Lung (tissue), 12 donors: ENCODE results near the gene SNAPC1. TPM values are rescaled to one million over a fixed set of nuclear protein-coding genes. Genes with fewer than 3 reads are reported as not detected.

Experiments
- ATAC-seq: fragments of 200-7000 bp; cut with Tn5 transposase; one replicate; pipeline ENCODE4 v1.9.1; 2020; ENCODE audit warnings: moderate number of reproducible peaks; ENCODE audit not compliant: insufficient read depth, low FRiP score
- DNase-seq, 3 donors: peaks; one replicate each; pipeline ENCODE4 v3.0.0-alpha.2; 2013 to 2017
- H3K27ac ChIP-seq, 2 donors: one replicate each; pipeline ENCODE4 v1.5.1; 2013; ENCODE audit warnings: mild to moderate bottlenecking in 2 of 2, moderate library complexity in 2 of 2, control low read depth in 1 of 2, inconsistent platforms in 1 of 2, low read depth in 1 of 2, low read length in 1 of 2
- H3K27me3 ChIP-seq, 3 donors: one replicate each; pipeline ENCODE4 v1.5.1; 2013; ENCODE audit warnings: low read length in 2 of 3; ENCODE audit not compliant: control insufficient read depth in 3 of 3, insufficient read depth in 3 of 3
- H3K36me3 ChIP-seq, 4 donors: one replicate each; pipeline ENCODE4 v1.5.1; 2013; ENCODE audit warnings: low read length in 4 of 4, mild to moderate bottlenecking in 1 of 4, moderate library complexity in 1 of 4; ENCODE audit not compliant: control insufficient read depth in 4 of 4, insufficient read depth in 4 of 4
- H3K4me1 ChIP-seq, 5 donors: one replicate each; pipeline ENCODE4 v1.5.1; 2013; ENCODE audit warnings: low read length in 5 of 5, mild to moderate bottlenecking in 2 of 5, moderate library complexity in 1 of 5; ENCODE audit not compliant: control insufficient read depth in 5 of 5, insufficient read depth in 5 of 5
- H3K4me3 ChIP-seq: one replicate; pipeline ENCODE4 v1.5.1; 2013; ENCODE audit warnings: mild to moderate bottlenecking, control low read depth, moderate library complexity
- H3K9ac ChIP-seq, 2 donors: one replicate each; pipeline ENCODE4 v1.5.1; 2013; ENCODE audit warnings: low read length in 2 of 2, control low read depth in 1 of 2; ENCODE audit not compliant: insufficient read depth in 1 of 2
- H3K9me3 ChIP-seq, 4 donors: one replicate each; pipeline ENCODE4 v1.5.1; 2013; ENCODE audit warnings: low read length in 3 of 4, mild to moderate bottlenecking in 1 of 4, moderate library complexity in 1 of 4; ENCODE audit not compliant: control insufficient read depth in 4 of 4, insufficient read depth in 3 of 4
- WGBS, 2 donors: extraction: QIAGEN DNeasy Blood & Tissue Kit; methylation state at CpG; one replicate each; pipeline ENCODE4 v1.1.7; 2013; 5-methylcytosine and 5-hydroxymethylcytosine counted together
- polyA plus RNA-seq, 2 donors: library from polyadenylated mRNA; stranded (reverse); fragments of 200-250 nt; gene quantifications; one replicate each; pipeline ENCODE4 v1.2.1, GENCODE V29; 2013
- total RNA-seq, 2 donors: library from RNA; depleted of rRNA in 1 of 2; stranded (reverse); fragments of >200 nt in 1 of 2; gene quantifications; one replicate each; pipeline ENCODE4 v1.2.1, GENCODE V29; 2014 to 2021
- TF ChIP-seq, protein P1 (sequence below): IDR thresholded peaks from 2 replicates; pipeline ENCODE4 v1.5.1; 2012; ENCODE audit warnings: mild to moderate bottlenecking; ENCODE audit errors: control extremely low read depth, extremely low read depth
- donor health status: control.
- donor health status: control.
- donor health status: Bipolar disorder and iron deficiency.
- donor health status: healthy.
- donor health status: DM: yes; HTN: yes; CAD: no.

Gene SNAPC1
- total and polyA plus RNA-seq, 4 donors, result 4.2 to 9.5 (median 6.8) TPM

DNA sequence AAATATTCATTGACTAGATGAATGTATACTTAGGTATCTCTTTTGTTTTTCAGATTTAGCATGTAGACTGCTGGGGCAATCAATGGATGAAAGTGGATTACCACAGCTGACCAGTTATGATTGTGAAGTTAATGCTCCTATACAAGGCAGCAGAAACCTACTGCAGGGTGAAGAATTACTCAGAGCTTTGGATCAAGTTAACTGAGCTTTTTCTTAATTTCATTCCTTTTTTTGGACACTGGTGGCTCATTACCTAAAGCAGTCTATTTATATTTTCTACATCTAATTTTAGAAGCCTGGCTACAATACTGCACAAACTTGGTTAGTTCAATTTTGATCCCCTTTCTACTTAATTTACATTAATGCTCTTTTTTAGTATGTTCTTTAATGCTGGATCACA is 15.3 kb upstream of the SNAPC1 start:
- ATAC-seq, result no peak
- no peak for DNase-seq
- no peak overlapping the region for H3K9ac ChIP-seq
- no peak overlapping the region for H3K4me3 ChIP-seq
- H3K9me3 ChIP-seq, result no peaks in the 10 kb centered on the region
- H3K36me3 ChIP-seq, result peaks cover 7 to 31% (median 20%) of the 10 kb centered on the region in 4 donors
- TF ChIP-seq, protein P1, sequence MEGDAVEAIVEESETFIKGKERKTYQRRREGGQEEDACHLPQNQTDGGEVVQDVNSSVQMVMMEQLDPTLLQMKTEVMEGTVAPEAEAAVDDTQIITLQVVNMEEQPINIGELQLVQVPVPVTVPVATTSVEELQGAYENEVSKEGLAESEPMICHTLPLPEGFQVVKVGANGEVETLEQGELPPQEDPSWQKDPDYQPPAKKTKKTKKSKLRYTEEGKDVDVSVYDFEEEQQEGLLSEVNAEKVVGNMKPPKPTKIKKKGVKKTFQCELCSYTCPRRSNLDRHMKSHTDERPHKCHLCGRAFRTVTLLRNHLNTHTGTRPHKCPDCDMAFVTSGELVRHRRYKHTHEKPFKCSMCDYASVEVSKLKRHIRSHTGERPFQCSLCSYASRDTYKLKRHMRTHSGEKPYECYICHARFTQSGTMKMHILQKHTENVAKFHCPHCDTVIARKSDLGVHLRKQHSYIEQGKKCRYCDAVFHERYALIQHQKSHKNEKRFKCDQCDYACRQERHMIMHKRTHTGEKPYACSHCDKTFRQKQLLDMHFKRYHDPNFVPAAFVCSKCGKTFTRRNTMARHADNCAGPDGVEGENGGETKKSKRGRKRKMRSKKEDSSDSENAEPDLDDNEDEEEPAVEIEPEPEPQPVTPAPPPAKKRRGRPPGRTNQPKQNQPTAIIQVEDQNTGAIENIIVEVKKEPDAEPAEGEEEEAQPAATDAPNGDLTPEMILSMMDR, result no peak
- H3K4me1 ChIP-seq, result peaks cover 0 to 12% (median 0%) of the 10 kb centered on the region in 5 donors
- peak overlapping the region in 1 of 2 donors; percentile 21 for H3K27ac ChIP-seq
- H3K27me3 ChIP-seq, result no peaks in the 10 kb centered on the region

DNA sequence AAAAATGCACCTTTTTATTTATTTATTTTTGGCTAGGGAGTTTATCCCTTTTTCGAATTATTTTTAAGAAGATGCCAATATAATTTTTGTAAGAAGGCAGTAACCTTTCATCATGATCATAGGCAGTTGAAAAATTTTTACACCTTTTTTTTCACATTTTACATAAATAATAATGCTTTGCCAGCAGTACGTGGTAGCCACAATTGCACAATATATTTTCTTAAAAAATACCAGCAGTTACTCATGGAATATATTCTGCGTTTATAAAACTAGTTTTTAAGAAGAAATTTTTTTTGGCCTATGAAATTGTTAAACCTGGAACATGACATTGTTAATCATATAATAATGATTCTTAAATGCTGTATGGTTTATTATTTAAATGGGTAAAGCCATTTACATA is 14.9 kb upstream of the SNAPC1 start:
- peaks cover 0 to 12% (median 0%) of the 10 kb centered on the region in 5 donors for H3K4me1 ChIP-seq
- H3K4me3 ChIP-seq, result no peak overlapping the region
- 72 to 87% methylated on average over 3 of the region's 3 CpGs for WGBS, 2 donors
- ATAC-seq (no peak), DNase-seq (no peak)
- H3K9me3 ChIP-seq, result no peaks in the 10 kb centered on the region
- no peaks in the 10 kb centered on the region for H3K27me3 ChIP-seq
- no peak overlapping the region for H3K27ac ChIP-seq
- H3K36me3 ChIP-seq, result peaks cover 4 to 27% (median 17%) of the 10 kb centered on the region in 4 donors
- TF ChIP-seq, protein P1, result no peak
- no peak overlapping the region for H3K9ac ChIP-seq

DNA sequence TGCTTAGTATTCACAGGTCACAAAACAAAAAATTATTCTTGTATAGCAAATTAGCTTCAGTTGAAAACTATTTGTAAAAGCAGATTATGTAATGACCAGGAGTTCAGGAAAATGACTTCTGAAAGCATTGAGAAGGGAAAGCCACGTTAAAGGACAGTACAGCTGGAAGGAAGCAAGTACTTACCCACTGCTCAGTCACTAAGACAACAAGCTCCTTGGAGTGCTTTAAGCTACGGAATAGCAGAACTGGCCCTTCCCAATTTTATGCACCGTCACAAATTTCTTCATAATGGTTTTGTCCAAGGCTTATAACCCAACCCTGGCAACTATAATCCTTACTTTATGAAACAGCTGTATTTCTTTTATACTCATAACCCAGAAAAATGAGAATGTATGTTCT is 13.0 kb upstream of the SNAPC1 start:
- Histone ChIP-seq H3K9ac (no peak overlapping the region), H3K4me1 (peaks cover 0 to 12% (median 0%) of the 10 kb centered on the region in 5 donors), H3K27ac (peak overlapping the region in 1 of 2 donors; percentile 66), H3K27me3 (no peaks in the 10 kb centered on the region), H3K4me3 (no peak overlapping the region), H3K36me3 (peaks cover 0 to 20% (median 11%) of the 10 kb centered on the region in 4 donors), H3K9me3 (no peaks in the 10 kb centered on the region)
- TF ChIP-seq, protein P1, result no peak
- DNase-seq, result no peak
- no peak for ATAC-seq
- WGBS, 2 donors, result 29 to 45% methylated on average over 3 of the region's 3 CpGs

DNA sequence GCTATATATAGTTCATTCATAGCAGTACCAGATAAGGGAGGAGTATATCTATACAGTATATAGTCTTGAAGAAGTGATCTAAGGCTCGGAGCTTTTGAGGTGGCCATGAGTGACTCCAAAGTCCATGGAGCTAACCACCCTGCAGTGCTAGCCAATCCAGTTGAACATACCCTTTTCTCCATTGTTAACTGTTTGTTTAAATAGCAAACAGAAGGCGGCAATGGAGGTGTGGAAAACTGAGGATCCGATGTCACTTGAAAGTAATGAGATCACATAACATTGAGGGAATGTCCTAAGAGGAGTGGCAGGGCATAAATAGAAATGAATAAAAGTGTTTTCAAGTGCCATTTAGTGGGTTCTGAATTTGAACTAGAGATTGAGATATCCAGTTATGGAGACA is 12.4 kb upstream of the SNAPC1 start:
- Histone ChIP-seq H3K27me3 (no peaks in the 10 kb centered on the region), H3K36me3 (peaks cover 0 to 17% (median 9%) of the 10 kb centered on the region in 4 donors), H3K9me3 (no peaks in the 10 kb centered on the region), H3K4me3 (no peak overlapping the region), H3K4me1 (peaks cover 0 to 12% (median 0%) of the 10 kb centered on the region in 5 donors), H3K27ac (peak overlapping the region in 1 of 2 donors; percentile 79), H3K9ac (no peak overlapping the region)
- ATAC-seq (no peak), DNase-seq (peak in 2 of 3 donors; percentile 17 to 18)
- WGBS, 2 donors, result 68 to 78% methylated on average over 3 of the region's 3 CpGs
- TF ChIP-seq, protein P1, result no peak
